Measurements from ENCODE around the gene MAML1. TPM values are rescaled to one million over a fixed set of nuclear protein-coding genes. Genes with fewer than 3 reads are reported as not detected.

MAML1 gene
- total RNA-seq, 2 donors from 2014 or later: 18.1 to 18.2 TPM

DNA sequence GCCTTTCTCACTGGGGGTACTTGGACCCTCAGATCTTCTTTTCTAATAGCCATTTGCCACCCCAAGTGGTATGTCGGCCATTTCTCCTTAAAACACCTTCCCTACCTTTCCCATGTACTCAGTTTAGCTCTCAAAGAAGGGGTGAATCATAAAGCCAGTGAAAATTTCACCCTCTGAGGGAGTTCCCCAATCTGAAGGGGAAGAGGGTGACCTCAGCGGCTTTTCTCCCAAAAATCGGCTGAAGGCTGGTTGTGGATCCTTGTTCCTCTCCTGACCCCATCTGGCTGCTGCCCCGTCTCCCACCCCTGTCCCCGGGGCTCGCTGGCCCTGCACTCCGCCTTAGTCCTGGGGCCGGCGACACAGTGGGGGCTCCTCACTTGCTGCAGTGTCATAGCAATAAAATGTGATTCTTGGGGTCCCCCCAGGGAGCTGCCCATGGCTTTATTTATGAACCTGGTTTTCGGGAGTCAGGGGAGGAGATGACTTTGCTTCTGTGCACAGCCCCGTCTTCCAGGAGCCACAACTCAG lies 43.9 kb downstream of the MAML1 start:
- no peaks in the 10 kb centered on the region for H3K9me3 ChIP-seq
- no peak overlapping the region for H3K27ac ChIP-seq
- H3K4me3 ChIP-seq: no peak overlapping the region
- DNase-seq (no peak), ATAC-seq (no peak)
- peaks cover 22 to 30% of the 10 kb centered on the region in 2 donors for H3K36me3 ChIP-seq (replicated peaks in 1 of 2; ENCODE audit: insufficient read depth in 1 of 2, low read depth in 2 of 2)
- intact Hi-C loops (cut with DNase I): no loop called here
- no peak for TF ChIP-seq POLR2A (IDR thresholded peaks at IDR 0.05)
- TF ChIP-seq, protein P1, sequence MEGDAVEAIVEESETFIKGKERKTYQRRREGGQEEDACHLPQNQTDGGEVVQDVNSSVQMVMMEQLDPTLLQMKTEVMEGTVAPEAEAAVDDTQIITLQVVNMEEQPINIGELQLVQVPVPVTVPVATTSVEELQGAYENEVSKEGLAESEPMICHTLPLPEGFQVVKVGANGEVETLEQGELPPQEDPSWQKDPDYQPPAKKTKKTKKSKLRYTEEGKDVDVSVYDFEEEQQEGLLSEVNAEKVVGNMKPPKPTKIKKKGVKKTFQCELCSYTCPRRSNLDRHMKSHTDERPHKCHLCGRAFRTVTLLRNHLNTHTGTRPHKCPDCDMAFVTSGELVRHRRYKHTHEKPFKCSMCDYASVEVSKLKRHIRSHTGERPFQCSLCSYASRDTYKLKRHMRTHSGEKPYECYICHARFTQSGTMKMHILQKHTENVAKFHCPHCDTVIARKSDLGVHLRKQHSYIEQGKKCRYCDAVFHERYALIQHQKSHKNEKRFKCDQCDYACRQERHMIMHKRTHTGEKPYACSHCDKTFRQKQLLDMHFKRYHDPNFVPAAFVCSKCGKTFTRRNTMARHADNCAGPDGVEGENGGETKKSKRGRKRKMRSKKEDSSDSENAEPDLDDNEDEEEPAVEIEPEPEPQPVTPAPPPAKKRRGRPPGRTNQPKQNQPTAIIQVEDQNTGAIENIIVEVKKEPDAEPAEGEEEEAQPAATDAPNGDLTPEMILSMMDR (IDR thresholded peaks at IDR 0.05): no peak
- WGBS, 2 donors: 88 to 90% methylated on average over 9 to 11 of the region's 11 CpGs
- H3K4me1 ChIP-seq: no peaks in the 10 kb centered on the region
- H3K27me3 ChIP-seq: no peaks in the 10 kb centered on the region

DNA sequence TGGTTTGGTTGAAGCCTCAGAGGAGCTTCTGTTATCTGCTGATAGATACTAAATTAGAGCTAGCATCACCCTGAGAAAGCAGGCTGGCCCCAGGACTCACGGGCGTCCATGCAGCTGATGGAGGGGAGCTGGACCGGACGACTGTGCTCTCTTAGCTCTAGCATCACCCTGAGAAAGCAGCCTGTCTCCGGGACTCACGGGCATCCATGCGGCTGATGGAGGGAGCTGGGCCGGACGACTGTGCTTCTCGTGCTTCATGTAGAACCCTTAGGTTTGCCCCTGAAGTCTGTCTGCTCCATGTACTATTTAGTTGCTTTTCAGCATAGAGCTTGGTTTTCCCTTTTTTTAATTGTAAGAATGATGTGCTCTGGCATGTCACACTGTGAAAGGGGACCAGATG lies 44.8 kb downstream of the MAML1 start:
- ATAC-seq (no peak), DNase-seq (no peak)
- Histone ChIP-seq H3K27me3 (no peaks in the 10 kb centered on the region), H3K9me3 (no peaks in the 10 kb centered on the region), H3K4me1 (no peaks in the 10 kb centered on the region), H3K27ac (no peak overlapping the region), H3K36me3 (replicated peaks in 1 of 2; ENCODE audit: insufficient read depth in 1 of 2, low read depth in 2 of 2) (peaks cover 17 to 24% of the 10 kb centered on the region in 2 donors), H3K4me3 (no peak overlapping the region)
- TF ChIP-seq POLR2A (IDR thresholded peaks at IDR 0.05): no peak
- TF ChIP-seq, protein P1 (IDR thresholded peaks at IDR 0.05): no peak
- intact Hi-C loops (cut with DNase I): no loop called here
- whole genome bisulfite sequencing, 2 donors: 90 to 94% methylated on average over 10 of the region's 10 CpGs

DNA sequence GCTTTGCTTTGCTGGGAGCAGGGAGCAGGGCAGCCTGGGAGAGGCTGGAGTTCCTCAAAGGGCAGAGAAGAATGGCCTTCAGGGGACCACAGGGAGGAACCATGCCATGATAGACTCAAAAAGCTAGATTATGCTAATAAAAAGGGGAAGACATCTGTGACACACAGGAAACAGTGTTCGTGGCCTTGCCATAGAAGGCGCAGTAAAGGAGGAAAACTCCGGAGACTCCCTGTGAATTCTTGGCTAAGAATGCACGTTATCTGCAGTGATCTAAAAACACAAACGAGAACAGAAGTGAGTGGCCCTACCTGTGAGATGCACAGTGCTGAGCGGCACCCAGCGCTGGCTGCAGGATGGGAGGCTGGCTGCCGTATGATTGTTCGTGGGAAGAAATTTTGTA lies 45.3 kb downstream of the MAML1 start:
- no peaks in the 10 kb centered on the region for H3K27me3 ChIP-seq
- no peak overlapping the region for H3K4me3 ChIP-seq
- no peak for ATAC-seq
- 62 to 80% methylated on average over 9 of the region's 9 CpGs for WGBS, 2 donors
- no peak for DNase-seq
- no peak for TF ChIP-seq POLR2A (IDR thresholded peaks at IDR 0.05)
- TF ChIP-seq, protein P1 (IDR thresholded peaks at IDR 0.05): no peak
- H3K4me1 ChIP-seq: no peaks in the 10 kb centered on the region
- H3K36me3 ChIP-seq (replicated peaks in 1 of 2; ENCODE audit: insufficient read depth in 1 of 2, low read depth in 2 of 2): peaks cover 15 to 21% of the 10 kb centered on the region in 2 donors
- no peak overlapping the region for H3K27ac ChIP-seq
- intact Hi-C loops (cut with DNase I): no loop called here
- no peaks in the 10 kb centered on the region for H3K9me3 ChIP-seq

DNA sequence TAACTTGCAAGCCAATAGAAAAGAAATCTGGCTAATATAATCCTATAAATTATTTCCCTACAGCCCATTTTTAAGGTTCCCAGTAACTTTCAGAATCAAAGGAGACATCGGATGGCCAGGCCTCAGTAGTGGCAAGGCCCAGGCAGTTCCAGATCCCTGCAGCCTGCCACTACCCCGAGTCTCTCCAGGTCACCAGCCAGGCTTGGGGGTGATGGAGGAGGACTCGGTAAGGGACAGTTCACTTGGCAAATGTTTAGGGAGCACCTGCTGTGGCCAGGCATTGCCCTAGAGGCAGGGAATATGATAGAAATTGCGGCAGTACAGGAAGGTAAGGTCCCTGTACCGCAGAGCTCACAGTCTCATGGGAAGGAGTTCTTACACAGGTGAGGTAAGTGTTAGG lies 46.0 kb downstream of the MAML1 start:
- Histone ChIP-seq H3K36me3 (replicated peaks in 1 of 2; ENCODE audit: insufficient read depth in 1 of 2, low read depth in 2 of 2) (peaks cover 10 to 16% of the 10 kb centered on the region in 2 donors), H3K27me3 (no peaks in the 10 kb centered on the region), H3K4me1 (no peaks in the 10 kb centered on the region), H3K9me3 (no peaks in the 10 kb centered on the region), H3K4me3 (no peak overlapping the region), H3K27ac (no peak overlapping the region)
- WGBS, 2 donors: 91 to 95% methylated on average over 5 of the region's 5 CpGs
- TF ChIP-seq, protein P1 (IDR thresholded peaks at IDR 0.05): no peak
- no peak for TF ChIP-seq POLR2A (IDR thresholded peaks at IDR 0.05)
- intact Hi-C loops (cut with DNase I): no loop called here
- ATAC-seq (no peak), DNase-seq (no peak)

DNA sequence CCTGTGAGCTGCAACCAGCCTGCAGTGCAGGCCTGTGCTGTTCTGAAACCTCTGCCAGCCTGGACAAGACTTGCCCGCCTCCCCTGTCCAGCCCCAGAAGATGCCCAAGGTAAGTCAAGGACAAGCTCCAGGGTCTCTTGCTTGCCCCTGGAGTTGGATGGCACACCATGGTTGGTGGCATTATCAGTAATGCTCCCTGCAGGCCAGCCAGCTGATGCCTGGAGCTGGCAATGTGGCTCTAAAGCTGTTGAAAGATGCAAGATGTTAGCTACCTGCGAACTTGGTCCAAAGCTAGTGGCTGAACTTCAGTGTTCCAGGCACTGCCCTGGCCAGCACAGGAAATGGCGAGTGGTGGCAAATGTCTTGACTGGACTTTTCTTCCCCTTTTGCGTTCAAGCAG lies 47.2 kb downstream of the MAML1 start:
- DNase-seq (no peak), ATAC-seq (no peak)
- no peaks in the 10 kb centered on the region for H3K4me1 ChIP-seq
- H3K4me3 ChIP-seq: no peak overlapping the region
- H3K27ac ChIP-seq: no peak overlapping the region
- intact Hi-C loops (cut with DNase I): no loop called here
- TF ChIP-seq POLR2A (IDR thresholded peaks at IDR 0.05): no peak
- TF ChIP-seq, protein P1 (IDR thresholded peaks at IDR 0.05): no peak
- H3K27me3 ChIP-seq: no peaks in the 10 kb centered on the region
- 80 to 92% methylated on average over 2 to 4 of the region's 4 CpGs for WGBS, 2 donors
- H3K36me3 ChIP-seq (replicated peaks in 1 of 2; ENCODE audit: insufficient read depth in 1 of 2, low read depth in 2 of 2): peaks cover 7 to 10% of the 10 kb centered on the region in 2 donors
- H3K9me3 ChIP-seq: no peaks in the 10 kb centered on the region

All from body of pancreas (tissue), 4 donors.